Occipital lobe (tissue), 2 donors: ENCODE results near the gene FBXO30. TPM values are rescaled to one million over a fixed set of nuclear protein-coding genes. Genes with fewer than 3 reads are reported as not detected.

Experiments used
- DNase-seq: peaks from one replicate; lab custom pipeline; 2025; lab: John Stamatoyannopoulos, UW
- total RNA-seq: library from RNA; depleted of rRNA; stranded (reverse); fragments of >200 nt; gene quantifications from one replicate; pipeline ENCODE4 v1.2.3, GENCODE V29; 2014

Gene FBXO30
- total RNA-seq, 1 donor from 2014 or later = 93.1 TPM

GRCh38 chr6:145756170-145756662 is 58.4 kb downstream of the FBXO30 start:
- DNase-seq = no peak

GRCh38 chr6:145755682-145756081 is 58.9 kb downstream of the FBXO30 start:
- DNase-seq = no peak

- no peak for DNase-seq
Observed at GRCh38 chr6:145752638-145753037, 62.0 kb downstream of the FBXO30 start.

GRCh38 chr6:145749632-145750031 is 65.0 kb downstream of the FBXO30 start:
- DNase-seq = no peak

DNA sequence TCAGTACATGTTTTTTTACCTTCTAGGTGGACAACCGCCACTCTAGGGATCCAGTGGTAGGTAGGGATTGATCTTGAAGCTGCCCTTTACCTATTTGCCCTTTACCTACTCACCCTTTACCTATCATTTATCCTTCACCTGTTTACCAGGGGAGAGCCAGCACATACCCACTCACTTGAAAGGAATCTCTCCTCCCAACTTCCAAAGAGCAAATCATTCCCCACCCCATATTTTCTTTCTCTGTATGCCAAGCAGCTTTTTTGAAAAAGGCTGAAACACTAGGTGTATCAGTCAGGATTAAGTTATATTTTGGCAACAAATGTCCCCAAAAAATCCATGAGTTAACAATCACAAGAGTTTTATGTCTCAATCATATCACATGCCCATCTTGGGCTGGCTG is 68.7 kb downstream of the FBXO30 start:
- no peak for DNase-seq

DNA sequence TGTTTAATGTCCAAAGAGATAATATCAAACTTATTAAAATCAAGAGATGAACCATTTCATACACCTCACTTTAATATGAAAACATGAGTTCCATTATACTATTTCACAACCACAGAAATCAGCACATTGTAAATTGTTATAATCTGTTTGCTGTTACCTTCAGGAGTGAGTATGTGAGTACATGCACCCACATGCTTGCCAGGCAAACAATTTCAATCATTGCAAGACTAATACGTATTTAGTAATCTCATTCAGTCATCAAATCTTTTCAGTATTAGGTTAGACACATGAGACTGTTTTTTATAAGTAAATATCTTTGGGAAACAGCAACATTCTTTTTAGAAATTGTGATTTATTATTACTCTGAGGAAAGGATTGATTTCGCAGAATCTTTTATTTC is 70.0 kb downstream of the FBXO30 start:
- no peak for DNase-seq

Other genes starting within 250 kb of the FBXO30 start
- 18.6 TPM for gene EPM2A, start 79.3 kb downstream of the FBXO30 start, total RNA-seq
- gene SHPRH, start 149.6 kb upstream of the FBXO30 start, total RNA-seq = 100 TPM
- 22.3 TPM for gene GRM1, start 214.3 kb upstream of the FBXO30 start, total RNA-seq